ENCODE data around the gene SLC4A11.

SLC4A11 gene

GRCh38 chr20:3199976-3200755, 38.8 kb downstream of the SLC4A11 start:
- no peak for DNase-seq (ENCODE audit: low read depth)
- no peak for TF ChIP-seq CTCF (conservative IDR thresholded peaks at IDR 0.05; ENCODE audit: low read length)
- no peak overlapping the region for H3K4me3 ChIP-seq (ENCODE audit: low read length)

GRCh38 chr20:3199206-3199605, 39.8 kb downstream of the SLC4A11 start:
- no peak for TF ChIP-seq CTCF (conservative IDR thresholded peaks at IDR 0.05; ENCODE audit: low read length)
- no peak for DNase-seq (ENCODE audit: low read depth)
- no peak overlapping the region for H3K4me3 ChIP-seq (ENCODE audit: low read length)

- no peak for DNase-seq (ENCODE audit: low read depth)
- TF ChIP-seq CTCF (conservative IDR thresholded peaks at IDR 0.05; ENCODE audit: low read length), result no peak
- no peak overlapping the region for H3K4me3 ChIP-seq (ENCODE audit: low read length)
Measured at GRCh38 chr20:3195590-3196237, 43.3 kb downstream of the SLC4A11 start.

- no peak overlapping the region for H3K4me3 ChIP-seq (ENCODE audit: low read length)
- TF ChIP-seq CTCF (conservative IDR thresholded peaks at IDR 0.05; ENCODE audit: low read length), result no peak
- DNase-seq (ENCODE audit: low read depth), result no peak
Measured at GRCh38 chr20:3194617-3195280, 44.2 kb downstream of the SLC4A11 start.

GRCh38 chr20:3193806-3194616, 45.0 kb downstream of the SLC4A11 start:
- no peak for DNase-seq (ENCODE audit: low read depth)
- no peak overlapping the region for H3K4me3 ChIP-seq (ENCODE audit: low read length)
- no peak for TF ChIP-seq CTCF (conservative IDR thresholded peaks at IDR 0.05; ENCODE audit: low read length)

GRCh38 chr20:3192226-3193015, 46.6 kb downstream of the SLC4A11 start:
- no peak overlapping the region for H3K4me3 ChIP-seq (ENCODE audit: low read length)
- TF ChIP-seq CTCF (conservative IDR thresholded peaks at IDR 0.05; ENCODE audit: low read length), result no peak
- no peak for DNase-seq (ENCODE audit: low read depth)

Data from AG10803 (cell line).